Fibroblast of the aortic adventitia (primary cell): ENCODE measurements around the gene CLDN16. TPM values are rescaled to one million over a fixed set of nuclear protein-coding genes. Genes with fewer than 3 reads are reported as not detected.

Source experiments
- DNase-seq: peaks from one replicate; pipeline ENCODE4 v3.0.0-alpha.2; 2010; ENCODE audit warnings: low read depth
- H3K4me3 ChIP-seq: 2 replicates; pipeline ENCODE4 v1.5.1; 2011; ENCODE audit warnings: low read depth, mild to moderate bottlenecking, control low read depth, low read length, moderate library complexity
- CTCF ChIP-seq: IDR thresholded peaks from 2 replicates; pipeline ENCODE4 v1.5.1; 2011; ENCODE audit warnings: mild to moderate bottlenecking, low read length, control low read depth, inconsistent platforms; ENCODE audit not compliant: insufficient read depth
- total RNA-seq: library from RNA; depleted of rRNA; stranded (reverse); fragments of >200 nt; gene quantifications from 2 replicates; pipeline ENCODE4 v1.2.3, GENCODE V29; 2012; ENCODE audit warnings: low replicate concordance

Gene CLDN16
- total RNA-seq, 1 donor, result 0.09 TPM

GRCh38 chr3:190429681-190430080 lies 41.7 kb downstream of the CLDN16 start:
- no peak for DNase-seq
- no peak for TF ChIP-seq CTCF
- no peak overlapping the region for H3K4me3 ChIP-seq

- no peak overlapping the region for H3K4me3 ChIP-seq
- no peak for TF ChIP-seq CTCF
- DNase-seq, result no peak
Measured at GRCh38 chr3:190430906-190431305, 42.9 kb downstream of the CLDN16 start.

GRCh38 chr3:190432216-190432615 lies 44.3 kb downstream of the CLDN16 start:
- no peak for DNase-seq
- no peak for TF ChIP-seq CTCF
- no peak overlapping the region for H3K4me3 ChIP-seq

GRCh38 chr3:190433626-190434025 lies 45.7 kb downstream of the CLDN16 start:
- no peak for TF ChIP-seq CTCF
- no peak for DNase-seq

GRCh38 chr3:190435618-190436017 lies 47.7 kb downstream of the CLDN16 start:
- TF ChIP-seq CTCF, result no peak
- H3K4me3 ChIP-seq, result no peak overlapping the region
- DNase-seq, result no peak

More at GRCh38 chr3:190433626-190434025, 45.7 kb downstream of the CLDN16 start:
- H3K4me3 ChIP-seq, result no peak overlapping the region

- no peak for TF ChIP-seq CTCF
- H3K4me3 ChIP-seq, result no peak overlapping the region
- DNase-seq, result no peak
Measured at GRCh38 chr3:190436331-190436730, 48.4 kb downstream of the CLDN16 start.

- TF ChIP-seq CTCF, result no peak
- no peak overlapping the region for H3K4me3 ChIP-seq
- no peak for DNase-seq
Measured at GRCh38 chr3:190442240-190442639, 54.3 kb downstream of the CLDN16 start.
